ENCODE results near the gene RPTOR. TPM values are rescaled to one million over a fixed set of nuclear protein-coding genes. Genes with fewer than 3 reads are reported as not detected.

RPTOR gene
- total RNA-seq, 1 donor: 27.9 TPM

DNA sequence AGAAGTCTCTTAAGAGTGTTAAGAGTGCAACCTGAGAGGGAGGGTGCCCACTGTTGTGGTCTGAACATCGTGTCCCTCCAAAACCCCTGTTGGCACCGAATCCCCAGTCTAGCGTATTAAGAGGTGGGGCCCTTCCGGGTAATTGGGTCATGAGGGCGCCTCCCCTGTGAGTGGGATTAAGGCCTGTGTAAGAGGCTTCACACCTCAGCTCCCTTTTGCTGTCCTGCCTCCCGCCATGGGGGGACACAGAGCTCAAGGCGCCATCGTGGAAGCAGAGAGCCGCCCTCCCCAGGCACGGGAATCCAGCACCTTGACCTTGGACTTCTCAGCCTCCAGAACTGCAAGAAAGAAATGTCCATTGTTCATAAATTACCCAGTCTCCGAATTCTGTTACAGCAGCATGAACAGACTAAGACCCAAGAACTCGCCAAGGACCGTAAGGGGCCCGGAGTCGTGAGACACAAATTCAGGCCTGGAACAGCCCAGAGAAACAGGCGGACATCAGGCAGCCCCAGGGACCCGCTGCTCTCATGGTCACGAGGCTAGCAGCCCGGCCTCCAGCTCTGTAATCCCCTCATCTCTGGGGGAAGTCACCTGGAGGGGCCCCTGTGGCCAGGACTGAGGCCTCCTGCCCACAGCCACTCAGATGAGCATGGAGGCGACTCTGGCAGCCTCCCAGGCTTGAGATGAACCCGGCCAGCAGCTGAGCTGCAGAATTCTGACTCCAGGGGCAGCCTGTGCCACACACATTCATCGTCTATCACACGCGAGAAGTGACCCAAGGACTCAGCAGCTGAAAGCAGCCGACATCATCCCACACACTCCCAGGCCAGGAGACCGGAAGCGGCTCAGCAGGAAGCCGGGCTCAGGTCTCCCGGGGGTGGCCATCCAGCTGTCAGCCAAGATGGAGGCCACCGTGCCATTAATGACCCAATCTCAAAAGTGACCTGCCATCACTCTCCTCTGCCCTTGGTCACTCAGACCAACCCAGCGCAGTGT is 434.2 kb downstream of the RPTOR start:
- Histone ChIP-seq H3K79me2 (ENCODE audit: insufficient read depth, low read length) (no peaks in the 10 kb centered on the region), H3K4me3 (ENCODE audit: insufficient read depth, low read length) (no peak overlapping the region), H3K27ac (ENCODE audit: low read depth, low read length) (no peak overlapping the region), H3K9me3 (ENCODE audit: low read depth, low read length) (no peaks in the 10 kb centered on the region), H3K36me3 (ENCODE audit: insufficient read depth, low read length) (no peaks in the 10 kb centered on the region), H4K20me1 (ENCODE audit: insufficient read depth, low read length) (no peaks in the 10 kb centered on the region), H3K4me1 (ENCODE audit: insufficient read depth, low read length) (no peaks in the 10 kb centered on the region), H3K4me2 (ENCODE audit: insufficient read depth, low read length) (no peak overlapping the region), H2AFZ (ENCODE audit: low read length) (peak overlapping the region; percentile 15), H3K27me3 (ENCODE audit: insufficient read depth, low read length) (no peaks in the 10 kb centered on the region)
- DNase-seq (ENCODE audit: insufficient read length, low spot score, missing footprints): no peak
- TF ChIP-seq, protein P1, sequence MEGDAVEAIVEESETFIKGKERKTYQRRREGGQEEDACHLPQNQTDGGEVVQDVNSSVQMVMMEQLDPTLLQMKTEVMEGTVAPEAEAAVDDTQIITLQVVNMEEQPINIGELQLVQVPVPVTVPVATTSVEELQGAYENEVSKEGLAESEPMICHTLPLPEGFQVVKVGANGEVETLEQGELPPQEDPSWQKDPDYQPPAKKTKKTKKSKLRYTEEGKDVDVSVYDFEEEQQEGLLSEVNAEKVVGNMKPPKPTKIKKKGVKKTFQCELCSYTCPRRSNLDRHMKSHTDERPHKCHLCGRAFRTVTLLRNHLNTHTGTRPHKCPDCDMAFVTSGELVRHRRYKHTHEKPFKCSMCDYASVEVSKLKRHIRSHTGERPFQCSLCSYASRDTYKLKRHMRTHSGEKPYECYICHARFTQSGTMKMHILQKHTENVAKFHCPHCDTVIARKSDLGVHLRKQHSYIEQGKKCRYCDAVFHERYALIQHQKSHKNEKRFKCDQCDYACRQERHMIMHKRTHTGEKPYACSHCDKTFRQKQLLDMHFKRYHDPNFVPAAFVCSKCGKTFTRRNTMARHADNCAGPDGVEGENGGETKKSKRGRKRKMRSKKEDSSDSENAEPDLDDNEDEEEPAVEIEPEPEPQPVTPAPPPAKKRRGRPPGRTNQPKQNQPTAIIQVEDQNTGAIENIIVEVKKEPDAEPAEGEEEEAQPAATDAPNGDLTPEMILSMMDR (IDR thresholded peaks at IDR 0.05; ENCODE audit: extremely low read depth, low read depth, low read length): no peak

DNA sequence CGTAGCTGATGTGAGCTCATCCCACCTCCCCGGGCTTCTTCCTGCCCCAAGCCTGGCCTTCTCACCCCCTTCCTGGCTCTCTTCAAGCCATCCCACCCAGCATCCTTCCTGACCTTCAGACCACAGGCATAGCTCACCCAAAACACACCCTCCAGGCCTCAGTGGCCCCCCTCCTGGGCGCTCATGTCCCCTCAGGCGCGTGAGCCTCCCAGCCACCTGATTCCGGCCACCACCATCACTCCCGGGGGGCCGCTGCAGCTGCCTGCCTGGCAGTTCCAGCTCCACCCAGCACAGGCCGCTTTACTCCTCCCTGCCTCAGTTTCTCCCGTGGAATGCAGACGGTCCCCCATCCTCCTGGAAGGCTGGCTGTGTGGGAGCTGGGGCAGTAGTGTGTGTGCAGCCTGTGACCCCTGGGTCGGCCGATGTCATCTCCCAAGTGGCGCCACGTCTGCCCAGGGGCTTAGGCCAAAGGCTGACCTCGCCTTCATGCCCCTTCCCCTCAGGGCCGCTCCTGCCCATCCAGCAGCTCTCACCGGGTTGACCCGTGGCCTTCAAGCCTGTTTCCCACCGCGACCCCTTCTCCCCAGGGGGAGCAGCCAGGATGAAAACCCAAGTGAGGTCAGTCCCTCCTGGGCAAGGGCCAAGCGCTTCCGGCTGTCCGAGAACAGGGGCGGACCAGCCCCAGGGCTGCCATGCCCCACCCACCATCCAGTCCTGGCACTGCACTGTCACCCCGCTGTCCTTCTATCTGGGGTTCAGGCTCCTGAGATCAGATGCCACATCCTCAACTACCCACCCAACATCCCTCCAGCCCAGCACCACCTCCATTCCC is 435.1 kb downstream of the RPTOR start:
- H3K27me3 ChIP-seq (ENCODE audit: insufficient read depth, low read length): no peaks in the 10 kb centered on the region
- no peaks in the 10 kb centered on the region for H4K20me1 ChIP-seq (ENCODE audit: insufficient read depth, low read length)
- peak overlapping the region; percentile 15 for H2AFZ ChIP-seq (ENCODE audit: low read length)
- no peak for DNase-seq (ENCODE audit: insufficient read length, low spot score, missing footprints)
- no peak overlapping the region for H3K27ac ChIP-seq (ENCODE audit: low read depth, low read length)
- no peaks in the 10 kb centered on the region for H3K36me3 ChIP-seq (ENCODE audit: insufficient read depth, low read length)
- no peaks in the 10 kb centered on the region for H3K9me3 ChIP-seq (ENCODE audit: low read depth, low read length)
- no peak overlapping the region for H3K4me2 ChIP-seq (ENCODE audit: insufficient read depth, low read length)
- no peaks in the 10 kb centered on the region for H3K79me2 ChIP-seq (ENCODE audit: insufficient read depth, low read length)
- peaks cover 6% of the 10 kb centered on the region for H3K4me1 ChIP-seq (ENCODE audit: insufficient read depth, low read length)
- no peak overlapping the region for H3K4me3 ChIP-seq (ENCODE audit: insufficient read depth, low read length)
- TF ChIP-seq, protein P1 (IDR thresholded peaks at IDR 0.05; ENCODE audit: extremely low read depth, low read depth, low read length): no peak

DNA sequence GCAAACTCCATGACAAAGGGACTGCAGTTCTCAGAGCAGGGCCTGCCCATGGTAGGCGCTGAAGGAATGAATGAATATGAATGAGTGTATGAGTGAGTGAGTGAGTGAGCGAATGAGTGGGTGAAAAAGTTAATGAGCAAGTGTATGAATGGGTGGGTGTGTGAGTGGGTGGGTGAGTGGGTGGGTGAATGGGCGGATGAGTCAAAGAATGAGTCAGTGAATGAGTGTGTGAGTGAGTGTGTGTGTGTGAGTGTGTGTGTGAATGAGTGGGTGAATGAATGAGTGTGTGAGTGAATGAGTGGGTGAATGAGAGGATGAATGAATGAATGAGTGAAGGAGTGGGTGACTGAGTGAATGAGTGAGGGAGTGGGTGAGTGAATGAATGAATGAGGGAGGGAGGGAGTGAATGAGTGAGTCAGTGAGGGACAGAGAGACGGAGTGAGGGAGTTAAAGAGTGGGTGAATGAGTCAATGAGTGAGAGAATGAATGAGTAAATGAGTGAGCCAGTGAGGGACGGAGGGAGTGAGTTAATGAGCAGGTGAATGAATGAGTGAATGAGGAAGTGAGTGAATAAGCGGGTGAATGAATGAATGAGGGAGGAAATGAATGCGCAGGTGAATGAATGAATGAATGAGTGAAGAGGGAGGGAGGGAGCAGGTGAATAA is 435.9 kb downstream of the RPTOR start:
- Histone ChIP-seq H3K79me2 (ENCODE audit: insufficient read depth, low read length) (no peaks in the 10 kb centered on the region), H3K9me3 (ENCODE audit: low read depth, low read length) (no peaks in the 10 kb centered on the region), H3K4me3 (ENCODE audit: insufficient read depth, low read length) (no peak overlapping the region), H4K20me1 (ENCODE audit: insufficient read depth, low read length) (no peaks in the 10 kb centered on the region), H3K27ac (ENCODE audit: low read depth, low read length) (no peak overlapping the region), H3K4me2 (ENCODE audit: insufficient read depth, low read length) (no peak overlapping the region), H3K36me3 (ENCODE audit: insufficient read depth, low read length) (no peaks in the 10 kb centered on the region), H3K4me1 (ENCODE audit: insufficient read depth, low read length) (peaks cover 10% of the 10 kb centered on the region), H2AFZ (ENCODE audit: low read length) (no peak overlapping the region), H3K27me3 (ENCODE audit: insufficient read depth, low read length) (no peaks in the 10 kb centered on the region)
- TF ChIP-seq, protein P1 (IDR thresholded peaks at IDR 0.05; ENCODE audit: extremely low read depth, low read depth, low read length): no peak
- DNase-seq (ENCODE audit: insufficient read length, low spot score, missing footprints): no peak
